ENCODE results near the gene MAVS.
A peak's percentile ranks its signal among the peaks of the same experiment; 100 is the strongest.
"Not testable (repeated sequence)": the region's sequence is repeated elsewhere in the genome, so short reads cannot be mapped to it uniquely, and the experiment has no call there.

Gene MAVS

GRCh38 chr20:3874194-3874844 is 27.7 kb downstream of the MAVS start:
- H3K27me3 ChIP-seq (ENCODE audit: control insufficient read depth, insufficient read depth, low read length), result no peaks in the 10 kb centered on the region
- H3K9ac ChIP-seq (ENCODE audit: low read depth, low read length), result no peak overlapping the region
- H3K4me2 ChIP-seq (ENCODE audit: low read length), result no peak overlapping the region
- H3K4me3 ChIP-seq (ENCODE audit: low read length), result no peak overlapping the region
- H3K36me3 ChIP-seq (ENCODE audit: insufficient read depth, low read length), result peaks cover 41% of the 10 kb centered on the region
- no peaks in the 10 kb centered on the region for H3K4me1 ChIP-seq (ENCODE audit: control insufficient read depth, insufficient read depth, low read length)
- no peaks in the 10 kb centered on the region for H3K9me3 ChIP-seq (replicated peaks; ENCODE audit: low read length)

- H3K9me3 ChIP-seq (replicated peaks; ENCODE audit: low read length), result no peaks in the 10 kb centered on the region
- no peak overlapping the region for H3K9ac ChIP-seq (ENCODE audit: low read depth, low read length)
- H3K27me3 ChIP-seq (ENCODE audit: control insufficient read depth, insufficient read depth, low read length), result no peaks in the 10 kb centered on the region
- H3K4me2 ChIP-seq (ENCODE audit: low read length), result no peak overlapping the region
- H3K4me3 ChIP-seq (ENCODE audit: low read length), result no peak overlapping the region
- peaks cover 35% of the 10 kb centered on the region for H3K36me3 ChIP-seq (ENCODE audit: insufficient read depth, low read length)
- H3K4me1 ChIP-seq (ENCODE audit: control insufficient read depth, insufficient read depth, low read length), result no peaks in the 10 kb centered on the region
These were observed 28.8 kb downstream of the MAVS start for GRCh38 chr20:3875378-3875974.

- Histone ChIP-seq H3K27me3 (ENCODE audit: control insufficient read depth, insufficient read depth, low read length) (no peaks in the 10 kb centered on the region), H3K9ac (ENCODE audit: low read depth, low read length) (no peak overlapping the region), H3K4me2 (ENCODE audit: low read length) (no peak overlapping the region), H3K4me3 (ENCODE audit: low read length) (no peak overlapping the region), H3K4me1 (ENCODE audit: control insufficient read depth, insufficient read depth, low read length) (no peaks in the 10 kb centered on the region), H3K9me3 (replicated peaks; ENCODE audit: low read length) (no peaks in the 10 kb centered on the region), H3K36me3 (ENCODE audit: insufficient read depth, low read length) (peaks cover 34% of the 10 kb centered on the region)
These were observed 29.4 kb downstream of the MAVS start for GRCh38 chr20:3876000-3876399.

GRCh38 chr20:3876676-3877075 is 30.0 kb downstream of the MAVS start:
- Histone ChIP-seq H3K27me3 (ENCODE audit: control insufficient read depth, insufficient read depth, low read length) (no peaks in the 10 kb centered on the region), H3K36me3 (ENCODE audit: insufficient read depth, low read length) (peaks cover 28% of the 10 kb centered on the region), H3K4me2 (ENCODE audit: low read length) (no peak overlapping the region), H3K9me3 (replicated peaks; ENCODE audit: low read length) (no peaks in the 10 kb centered on the region), H3K9ac (ENCODE audit: low read depth, low read length) (no peak overlapping the region), H3K4me3 (ENCODE audit: low read length) (no peak overlapping the region), H3K4me1 (ENCODE audit: control insufficient read depth, insufficient read depth, low read length) (no peaks in the 10 kb centered on the region)

GRCh38 chr20:3878921-3879274 is 32.3 kb downstream of the MAVS start:
- not testable (repeated sequence) for H3K4me1 ChIP-seq (ENCODE audit: control insufficient read depth, insufficient read depth, low read length); H3K27me3 ChIP-seq (ENCODE audit: control insufficient read depth, insufficient read depth, low read length); H3K36me3 ChIP-seq (ENCODE audit: insufficient read depth, low read length); H3K4me3 ChIP-seq (ENCODE audit: low read length); H3K4me2 ChIP-seq (ENCODE audit: low read length); H3K9me3 ChIP-seq (replicated peaks; ENCODE audit: low read length); H3K9ac ChIP-seq (ENCODE audit: low read depth, low read length)

GRCh38 chr20:3885715-3886114 is 39.1 kb downstream of the MAVS start:
- H3K27me3 ChIP-seq (ENCODE audit: control insufficient read depth, insufficient read depth, low read length), result no peaks in the 10 kb centered on the region
- H3K9ac ChIP-seq (ENCODE audit: low read depth, low read length), result no peak overlapping the region
- H3K4me2 ChIP-seq (ENCODE audit: low read length), result no peak overlapping the region
- H3K4me3 ChIP-seq (ENCODE audit: low read length), result no peak overlapping the region
- H3K36me3 ChIP-seq (ENCODE audit: insufficient read depth, low read length), result no peaks in the 10 kb centered on the region
- H3K9me3 ChIP-seq (replicated peaks; ENCODE audit: low read length), result no peaks in the 10 kb centered on the region
- peaks cover 9% of the 10 kb centered on the region for H3K4me1 ChIP-seq (ENCODE audit: control insufficient read depth, insufficient read depth, low read length)

GRCh38 chr20:3887876-3888620 is 41.4 kb downstream of the MAVS start:
- H3K4me1 ChIP-seq (ENCODE audit: control insufficient read depth, insufficient read depth, low read length), result peaks cover 30% of the 10 kb centered on the region
- peak overlapping the region; percentile 95 for H3K9ac ChIP-seq (ENCODE audit: low read depth, low read length)
- H3K27me3 ChIP-seq (ENCODE audit: control insufficient read depth, insufficient read depth, low read length), result no peaks in the 10 kb centered on the region
- H3K36me3 ChIP-seq (ENCODE audit: insufficient read depth, low read length), result peaks cover 16% of the 10 kb centered on the region
- peak overlapping the region; percentile 97 for H3K4me3 ChIP-seq (ENCODE audit: low read length)
- H3K4me2 ChIP-seq (ENCODE audit: low read length), result peak overlapping the region; percentile 88
- H3K9me3 ChIP-seq (replicated peaks; ENCODE audit: low read length), result no peaks in the 10 kb centered on the region

GRCh38 chr20:3888622-3889488 is 42.2 kb downstream of the MAVS start, which contains the start of gene PANK2:
TSS of gene PANK2 (plus strand) at chr20:3889387.
- Histone ChIP-seq H3K4me2 (ENCODE audit: low read length) (peak within 1 kb of the TSS; percentile 89), H3K4me1 (ENCODE audit: control insufficient read depth, insufficient read depth, low read length) (peaks cover 38% of the 10 kb centered on the region), H3K9me3 (replicated peaks; ENCODE audit: low read length) (no peaks in the 10 kb centered on the region), H3K4me3 (ENCODE audit: low read length) (peak within 1 kb of the TSS; percentile 97), H3K9ac (ENCODE audit: low read depth, low read length) (peak within 1 kb of the TSS; percentile 95), H3K27me3 (ENCODE audit: control insufficient read depth, insufficient read depth, low read length) (no peaks in the 10 kb centered on the region), H3K36me3 (ENCODE audit: insufficient read depth, low read length) (peaks cover 16% of the 10 kb centered on the region)

GRCh38 chr20:3889489-3890397 is 43.1 kb downstream of the MAVS start:
- Histone ChIP-seq H3K9me3 (replicated peaks; ENCODE audit: low read length) (no peaks in the 10 kb centered on the region), H3K4me1 (ENCODE audit: control insufficient read depth, insufficient read depth, low read length) (peaks cover 41% of the 10 kb centered on the region), H3K27me3 (ENCODE audit: control insufficient read depth, insufficient read depth, low read length) (no peaks in the 10 kb centered on the region), H3K36me3 (ENCODE audit: insufficient read depth, low read length) (peaks cover 17% of the 10 kb centered on the region), H3K4me2 (ENCODE audit: low read length) (peak overlapping the region; percentile 89), H3K9ac (ENCODE audit: low read depth, low read length) (peak overlapping the region; percentile 95), H3K4me3 (ENCODE audit: low read length) (peak overlapping the region; percentile 97)

GRCh38 chr20:3890398-3890751 is 43.7 kb downstream of the MAVS start:
- no peaks in the 10 kb centered on the region for H3K9me3 ChIP-seq (replicated peaks; ENCODE audit: low read length)
- peaks cover 19% of the 10 kb centered on the region for H3K36me3 ChIP-seq (ENCODE audit: insufficient read depth, low read length)
- peak overlapping the region; percentile 97 for H3K4me3 ChIP-seq (ENCODE audit: low read length)
- peak overlapping the region; percentile 95 for H3K9ac ChIP-seq (ENCODE audit: low read depth, low read length)
- peaks cover 43% of the 10 kb centered on the region for H3K4me1 ChIP-seq (ENCODE audit: control insufficient read depth, insufficient read depth, low read length)
- no peaks in the 10 kb centered on the region for H3K27me3 ChIP-seq (ENCODE audit: control insufficient read depth, insufficient read depth, low read length)
- peak overlapping the region; percentile 89 for H3K4me2 ChIP-seq (ENCODE audit: low read length)

Data from skeletal muscle satellite cell (primary cell).